Cortex of kidney (tissue), 1 donor: ENCODE measurements around the gene LEMD1.

Experiments used
- DNase-seq: peaks from one replicate; lab custom pipeline; 2025; lab: John Stamatoyannopoulos, UW

LEMD1 gene, protein sequence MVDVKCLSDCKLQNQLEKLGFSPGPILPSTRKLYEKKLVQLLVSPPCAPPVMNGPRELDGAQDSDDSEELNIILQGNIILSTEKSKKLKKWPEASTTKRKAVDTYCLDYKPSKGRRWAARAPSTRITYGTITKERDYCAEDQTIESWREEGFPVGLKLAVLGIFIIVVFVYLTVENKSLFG

DNA sequence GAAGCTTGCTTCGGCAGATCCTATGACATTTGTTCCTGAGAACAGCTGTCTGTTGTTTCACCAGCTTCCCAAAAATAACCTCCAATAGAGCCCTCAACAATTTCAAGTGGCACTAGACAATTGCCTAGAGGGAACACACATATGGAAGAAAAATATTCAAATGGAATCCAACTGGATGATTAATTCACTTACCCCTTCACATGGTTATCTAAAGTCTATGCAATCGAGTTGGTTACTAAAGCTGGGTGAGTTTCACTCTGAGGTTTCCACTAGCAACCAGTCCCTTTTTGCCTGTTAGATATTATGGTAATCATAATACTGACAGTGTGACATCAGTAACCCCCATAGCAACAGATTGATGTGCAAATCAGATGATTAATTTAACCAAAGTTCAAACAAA lies at the start of gene LEMD1:
TSS of gene LEMD1 (minus strand) at position 259 of the 400 bp plus-strand sequence. CDS start 1,520 bp downstream, outside the sequence.
- DNase-seq, result no peak

DNA sequence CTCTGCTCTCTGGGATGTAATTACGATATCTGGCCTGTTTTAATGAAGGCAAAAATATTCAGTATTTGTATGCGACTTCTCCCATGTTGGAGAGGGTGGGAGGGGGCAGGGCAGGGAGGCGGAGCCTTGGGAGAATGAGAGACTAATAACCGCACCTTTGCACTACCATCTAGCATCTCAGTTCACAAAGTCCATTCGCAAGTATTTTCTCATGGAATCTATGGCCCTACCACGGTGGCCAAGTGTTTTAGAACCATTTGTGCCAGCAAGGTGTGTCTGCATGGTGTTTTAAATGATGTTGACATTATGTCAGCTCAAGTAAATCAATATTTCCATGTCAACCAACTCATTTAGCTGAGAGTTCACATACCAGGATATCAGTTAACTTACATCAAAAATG lies 48.3 kb upstream of the LEMD1 start:
- no peak for DNase-seq

DNA sequence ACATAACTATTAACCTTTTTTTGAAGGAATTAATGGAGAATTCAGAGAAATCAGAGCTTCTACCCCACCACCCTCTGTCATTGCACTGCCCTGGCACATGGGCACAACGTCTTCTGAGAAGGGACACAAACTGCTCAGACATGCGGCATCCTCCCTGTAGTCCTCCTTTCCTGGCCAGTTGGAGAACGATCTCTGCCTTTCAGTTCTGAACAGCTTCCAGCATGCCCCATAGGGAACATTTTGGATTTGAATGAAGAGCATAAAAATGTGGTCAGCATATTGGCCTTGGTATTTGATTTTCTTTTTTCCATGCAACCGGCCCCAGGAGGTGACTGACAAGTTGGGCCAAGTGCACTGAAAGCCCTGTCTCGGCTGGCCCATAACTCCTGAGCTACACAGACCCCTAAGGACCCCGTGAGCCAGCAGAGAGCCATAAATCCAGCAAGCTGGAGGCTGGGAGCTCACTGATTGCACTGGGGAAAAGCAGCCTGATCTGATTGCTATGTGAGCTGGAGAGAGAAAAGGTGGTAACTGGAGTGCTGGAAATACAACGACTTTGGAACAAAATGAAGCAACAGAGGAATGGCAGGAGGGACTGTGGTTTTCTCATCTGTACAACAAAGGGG lies 44.9 kb upstream of the LEMD1 start:
- DNase-seq, result no peak

DNA sequence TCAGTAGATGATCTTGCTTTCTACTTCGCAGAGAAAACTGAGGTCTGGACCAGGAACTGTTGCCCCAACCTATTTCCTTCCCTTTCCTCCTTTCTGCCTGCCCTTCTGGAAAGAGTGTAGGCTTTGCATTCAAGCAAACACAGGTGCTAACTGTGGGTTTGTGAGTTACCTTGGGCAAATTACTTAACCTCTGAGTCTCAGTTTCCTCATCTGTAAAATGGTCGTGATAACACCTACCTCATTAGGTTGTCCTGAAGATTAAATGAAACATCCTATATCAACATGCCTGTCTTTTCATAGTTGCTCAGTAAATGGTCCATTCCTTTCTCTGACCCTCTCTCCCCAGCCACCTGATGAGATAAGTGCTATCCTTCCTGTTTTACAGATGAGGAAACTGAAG lies 43.5 kb upstream of the LEMD1 start:
- DNase-seq, result no peak

DNA sequence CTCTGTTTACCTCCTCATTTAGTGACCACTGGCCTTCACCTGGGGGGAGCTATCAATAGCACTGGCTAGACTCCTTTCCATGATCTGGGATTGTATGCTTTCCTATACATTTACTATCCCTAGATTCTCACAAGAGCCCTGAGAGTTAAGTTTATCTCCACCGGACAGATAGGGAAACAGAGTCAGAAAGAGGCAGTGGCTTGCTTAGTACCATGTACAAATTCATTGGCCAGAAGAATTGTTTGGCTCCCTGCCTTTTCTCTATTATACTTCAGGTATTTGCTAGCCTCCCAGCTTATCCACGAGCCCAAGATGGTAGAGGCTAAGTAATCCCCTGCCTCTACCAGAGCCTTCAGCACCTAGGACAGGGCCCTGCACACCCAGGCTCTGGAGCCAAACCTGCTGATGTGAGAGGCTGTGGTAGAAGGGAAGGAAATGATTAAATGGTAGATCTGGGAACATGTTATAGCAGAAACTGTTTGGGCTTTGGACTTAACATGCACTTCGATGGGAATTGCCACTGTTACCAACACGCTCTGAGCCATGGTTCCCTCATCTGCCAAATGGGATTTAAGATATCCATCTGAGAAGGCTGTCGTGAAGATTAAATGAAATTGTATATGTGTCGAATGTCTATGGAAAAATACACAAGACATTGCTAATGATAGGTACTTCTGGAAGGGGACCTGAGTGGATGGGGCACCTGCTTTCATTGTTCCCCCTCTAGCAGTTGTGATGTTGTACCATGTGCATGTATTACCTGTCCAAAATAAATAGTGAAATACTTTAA lies 37.1 kb upstream of the LEMD1 start:
- no peak for DNase-seq

DNA sequence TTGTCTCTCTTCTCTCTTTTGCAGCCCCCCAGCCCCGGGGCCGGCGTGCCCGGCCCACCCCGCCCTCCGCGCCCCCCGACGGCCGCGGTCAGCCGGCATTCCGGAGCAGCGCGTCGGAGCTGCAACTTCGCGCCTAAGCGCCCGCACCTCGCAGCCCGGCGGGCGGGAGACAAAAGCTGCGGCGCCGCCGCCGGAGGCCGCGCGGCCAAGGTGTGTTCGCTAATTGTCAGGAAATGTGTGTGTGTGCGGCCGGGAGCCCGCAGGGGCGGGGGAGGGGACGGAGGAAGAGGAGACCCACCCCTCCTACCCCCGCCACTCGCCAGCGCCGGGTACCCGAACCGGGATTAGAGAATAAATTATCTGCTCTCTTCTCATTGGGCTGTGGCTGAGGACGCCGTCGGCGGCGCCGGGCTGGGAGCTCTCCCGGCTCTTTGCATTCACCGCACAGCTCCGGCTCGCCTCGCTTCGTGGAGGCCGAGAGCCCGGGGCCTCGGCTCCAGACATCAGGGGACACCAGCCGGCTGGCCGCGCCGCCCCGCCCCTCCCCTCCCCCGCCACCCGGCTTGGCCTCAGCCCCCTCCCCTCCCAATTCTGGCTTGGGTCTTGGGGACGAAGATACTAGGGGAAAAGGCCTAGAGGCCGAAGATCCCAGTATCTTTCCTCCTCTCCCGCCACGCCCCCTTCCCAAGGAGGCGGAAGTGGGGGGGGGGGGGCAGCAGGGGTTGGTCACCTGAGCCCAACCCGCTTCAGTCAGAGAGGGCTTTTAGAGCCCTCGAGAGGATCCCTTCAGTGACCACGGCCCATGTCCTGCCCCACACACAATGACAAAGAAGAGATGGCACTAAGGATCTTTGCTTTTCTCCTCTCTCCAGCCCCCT lies 35.3 kb upstream of the LEMD1 start:
- DNase-seq, result no peak

DNA sequence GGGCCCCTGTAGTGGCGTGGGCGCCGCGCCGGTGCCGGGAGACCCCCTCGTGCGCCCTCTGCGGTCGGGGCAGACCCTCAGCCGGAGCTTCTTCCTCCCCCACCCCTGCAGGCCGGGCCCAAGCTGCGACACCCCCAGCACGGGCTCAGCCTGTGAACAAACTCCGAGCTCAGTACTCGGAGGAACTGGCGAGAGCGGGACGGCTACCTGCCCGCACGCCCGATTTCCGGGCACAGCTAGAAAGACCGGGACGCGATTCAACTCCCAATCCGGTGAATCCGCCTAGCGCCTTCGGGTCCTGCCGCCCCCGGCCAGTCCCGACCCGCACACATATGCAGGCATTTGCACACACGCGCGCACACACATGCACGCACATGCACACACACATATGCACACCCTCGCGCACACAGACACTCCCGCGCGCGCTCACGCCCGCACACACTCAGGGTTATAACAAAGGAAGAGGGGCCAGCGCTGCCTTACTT lies 34.6 kb upstream of the LEMD1 start:
- DNase-seq, result no peak

DNA sequence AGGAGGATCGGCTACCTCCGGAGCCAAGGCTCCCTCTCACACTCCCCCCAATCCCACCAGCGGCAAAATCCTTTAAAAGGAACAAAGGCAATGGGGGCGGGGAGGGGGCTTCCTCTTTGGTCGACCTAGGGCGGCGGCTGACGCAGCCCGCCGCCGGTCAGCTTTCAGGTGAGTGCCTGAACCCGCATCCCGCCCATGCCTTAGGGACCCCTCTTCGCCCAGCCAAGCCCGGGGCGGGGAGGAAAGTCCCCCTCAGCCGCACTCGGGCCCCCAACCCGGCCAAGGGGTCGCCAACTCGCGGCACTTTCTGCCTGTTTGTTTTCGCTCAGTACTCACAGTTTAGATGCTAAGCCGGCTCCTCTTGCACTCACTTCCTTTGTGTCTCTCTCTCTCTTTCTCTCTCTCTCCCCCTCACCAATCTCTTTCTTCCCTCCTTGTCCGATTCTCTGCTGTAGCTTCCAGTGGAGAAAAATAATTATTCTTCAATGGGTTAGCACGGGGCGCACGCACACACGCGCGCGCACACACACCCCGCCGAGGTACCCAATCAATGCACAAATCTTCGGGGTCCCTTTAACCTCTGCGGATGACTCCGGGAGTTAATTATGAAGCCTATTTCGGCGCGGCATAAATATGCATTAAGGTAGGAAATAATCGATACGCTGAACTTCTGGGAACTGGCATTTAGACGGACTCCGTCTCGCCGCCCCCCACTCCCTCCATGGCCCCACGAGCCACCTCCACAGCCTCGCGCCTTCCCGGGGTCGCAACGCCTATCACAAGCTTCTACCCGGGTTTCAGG lies 33.9 kb upstream of the LEMD1 start, which contains the start of gene BLACAT1:
TSS of gene BLACAT1 (minus strand) at position 465 of the 802 bp plus-strand sequence.
- no peak for DNase-seq

DNA sequence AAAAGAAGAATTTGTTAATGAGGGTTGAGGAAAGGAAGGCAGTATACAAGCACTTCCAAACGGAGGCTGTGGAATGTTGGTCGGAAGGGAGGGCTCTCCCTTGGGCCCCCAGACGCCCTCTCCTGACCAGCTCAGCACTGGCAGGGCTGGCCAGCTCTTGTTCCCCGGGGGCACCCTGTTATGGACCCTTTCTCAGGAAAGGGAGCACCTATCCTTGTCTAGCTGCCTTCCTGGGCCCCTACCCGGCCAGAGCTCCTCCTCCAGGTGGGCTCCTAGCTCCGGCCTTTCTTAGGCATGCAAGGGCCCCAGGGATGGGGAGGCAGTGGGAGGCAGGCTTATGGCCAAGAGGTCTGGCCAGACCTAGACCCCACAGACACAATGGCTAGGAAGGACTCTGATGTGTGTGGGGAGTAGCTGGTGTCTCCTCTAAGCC lies 33.1 kb upstream of the LEMD1 start:
- DNase-seq, result no peak

DNA sequence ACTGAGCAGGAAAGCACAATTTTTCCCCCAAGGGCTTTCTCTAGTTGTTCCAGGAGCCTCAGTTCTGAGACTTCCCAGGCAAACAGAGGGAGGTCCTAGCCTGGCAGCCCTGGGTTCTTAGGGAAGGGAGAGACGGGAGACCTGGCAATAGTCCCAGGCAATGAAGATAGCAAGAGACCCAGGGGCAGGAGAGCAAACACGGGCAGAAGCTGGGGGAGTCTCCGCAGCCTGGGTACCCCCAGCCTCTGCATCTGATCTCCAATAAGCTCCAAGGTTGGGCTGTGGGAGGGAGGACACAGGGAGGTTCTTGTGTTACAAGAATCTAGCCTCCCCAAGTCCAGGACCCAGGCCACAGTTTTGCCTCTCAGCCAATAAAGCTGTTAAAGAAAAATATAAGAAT lies 31.6 kb upstream of the LEMD1 start:
- DNase-seq, result no peak

DNA sequence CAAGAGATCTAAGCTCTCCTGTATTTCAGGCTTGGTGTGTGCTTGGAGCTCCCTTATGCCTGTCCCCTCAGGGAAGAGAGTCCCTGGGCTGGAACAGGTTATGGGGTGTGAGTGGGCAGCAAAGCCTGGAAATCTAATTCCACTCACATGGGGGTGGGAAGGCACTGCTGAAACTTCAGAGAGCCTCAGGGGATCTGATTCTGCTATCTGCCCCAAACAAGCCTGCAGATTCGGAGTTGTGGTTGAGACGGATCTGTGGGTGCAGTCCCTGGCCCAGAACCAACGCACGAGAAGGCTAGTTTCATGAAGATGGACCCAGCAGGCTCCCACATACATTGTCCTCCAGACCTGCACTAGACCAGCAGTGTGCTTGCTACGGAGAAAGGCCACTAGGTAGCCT lies 31.1 kb upstream of the LEMD1 start:
- no peak for DNase-seq

DNA sequence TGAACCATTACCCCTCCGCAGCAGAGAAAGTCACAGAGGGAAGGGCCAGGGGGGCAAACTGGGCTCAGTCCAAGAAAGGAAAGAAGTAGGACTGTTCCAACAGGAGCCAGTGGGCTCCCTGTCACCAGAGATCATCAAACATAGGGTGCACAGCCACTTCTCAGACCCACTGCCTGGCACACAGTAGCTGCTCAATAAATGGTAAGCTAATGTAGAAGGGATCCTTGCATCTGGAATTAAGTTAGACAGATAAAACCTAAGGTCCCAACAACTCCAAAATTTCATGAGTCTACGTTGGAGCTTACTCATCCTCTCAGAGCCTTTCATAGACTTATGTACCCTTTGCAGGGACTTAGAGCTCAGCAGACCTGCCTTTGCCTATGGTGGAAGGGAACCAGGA lies 30.5 kb upstream of the LEMD1 start:
- no peak for DNase-seq

DNA sequence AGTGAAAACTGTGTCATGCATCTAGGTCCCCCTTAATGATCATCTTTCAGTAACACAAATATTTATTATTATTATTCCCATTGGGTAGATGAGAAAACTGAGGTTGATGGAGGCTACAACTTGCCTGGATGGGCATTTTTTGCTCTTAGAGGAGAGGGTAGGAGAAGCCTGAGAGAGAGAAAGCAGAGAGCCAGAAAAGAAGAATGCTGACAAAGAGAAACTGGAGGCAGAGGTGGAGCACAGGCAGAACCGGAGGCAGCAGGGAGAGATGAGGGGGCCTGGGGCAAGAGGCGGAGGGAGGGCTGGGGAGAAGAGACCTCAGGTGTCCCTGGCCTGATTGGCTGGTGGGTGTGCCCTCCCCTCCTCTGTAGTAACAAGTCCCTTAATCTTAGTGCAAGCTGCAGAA lies 29.9 kb upstream of the LEMD1 start:
- no peak for DNase-seq

DNA sequence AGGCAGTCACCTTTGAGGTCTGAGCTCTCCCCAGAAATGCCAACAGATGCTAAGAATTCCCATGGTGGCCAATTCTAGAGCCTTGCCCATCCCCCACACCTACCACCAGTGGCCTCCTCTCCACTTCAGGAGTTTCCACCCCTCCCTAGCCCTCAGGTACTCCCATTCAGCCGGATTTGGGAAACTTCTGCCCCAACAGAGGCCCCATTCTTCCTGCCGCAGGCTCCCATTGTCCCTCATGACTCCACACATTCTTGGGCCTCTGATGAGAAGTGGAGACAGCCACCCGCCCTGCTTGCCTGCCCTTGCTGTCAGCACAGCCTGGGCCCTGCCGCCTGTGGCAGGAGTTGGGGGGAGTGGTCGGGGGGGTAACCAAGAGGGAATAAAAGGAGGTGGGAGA lies 29.3 kb upstream of the LEMD1 start:
- DNase-seq, result no peak

DNA sequence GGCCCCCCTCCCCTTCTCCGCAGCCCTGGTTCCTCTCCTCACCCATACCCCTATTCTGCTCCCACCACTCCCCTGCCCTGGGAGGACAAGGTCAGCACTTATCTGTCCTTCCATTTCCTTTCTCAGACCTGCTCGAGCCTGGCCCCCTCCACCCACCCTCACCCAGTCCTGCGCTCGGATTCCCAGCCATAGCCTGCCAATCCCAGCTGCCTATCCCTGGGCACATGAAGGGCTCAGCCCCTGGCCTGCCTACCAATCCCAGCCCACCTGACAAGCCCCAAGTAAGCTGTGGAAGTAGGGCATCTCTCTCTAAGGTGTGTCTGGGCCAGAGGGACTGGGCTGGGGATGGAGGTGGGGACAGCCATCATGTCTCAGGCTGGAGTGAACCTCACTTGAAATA lies 28.6 kb upstream of the LEMD1 start:
- DNase-seq, result no peak

DNA sequence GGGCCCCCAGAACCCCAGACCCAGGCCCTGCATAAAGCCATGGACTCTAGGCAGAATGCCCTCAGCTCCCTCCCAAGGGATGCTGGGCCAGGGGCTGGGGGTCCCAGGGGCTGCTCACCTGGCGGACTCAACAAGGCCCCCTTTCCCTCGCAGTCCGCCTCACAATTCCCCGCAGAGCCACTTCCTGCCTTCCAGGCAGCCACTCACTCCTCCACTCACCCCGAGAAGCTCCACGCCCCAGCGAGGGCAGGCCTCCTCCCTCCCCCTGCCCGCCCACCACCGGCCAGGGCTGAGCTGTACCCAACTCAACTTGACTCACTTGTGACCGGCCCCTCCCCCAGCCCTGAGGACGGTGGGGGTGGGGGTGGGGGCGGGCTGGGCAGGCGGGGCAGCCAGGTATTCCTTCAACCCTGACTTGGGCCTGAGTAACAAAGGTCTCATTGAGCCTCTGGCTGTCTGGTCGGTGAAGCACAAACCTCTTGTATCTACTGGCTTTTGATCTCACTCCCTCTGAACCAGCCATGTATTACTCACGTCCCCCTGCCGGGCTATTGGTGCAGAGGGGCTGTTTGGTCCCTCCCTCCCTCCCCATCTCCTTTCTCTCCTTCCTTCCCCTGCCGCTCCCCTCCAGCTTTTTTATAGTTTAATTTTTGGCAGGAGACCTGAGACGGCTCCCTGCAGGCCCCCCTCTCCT lies 28.0 kb upstream of the LEMD1 start:
- peak; percentile 28 for DNase-seq

DNA sequence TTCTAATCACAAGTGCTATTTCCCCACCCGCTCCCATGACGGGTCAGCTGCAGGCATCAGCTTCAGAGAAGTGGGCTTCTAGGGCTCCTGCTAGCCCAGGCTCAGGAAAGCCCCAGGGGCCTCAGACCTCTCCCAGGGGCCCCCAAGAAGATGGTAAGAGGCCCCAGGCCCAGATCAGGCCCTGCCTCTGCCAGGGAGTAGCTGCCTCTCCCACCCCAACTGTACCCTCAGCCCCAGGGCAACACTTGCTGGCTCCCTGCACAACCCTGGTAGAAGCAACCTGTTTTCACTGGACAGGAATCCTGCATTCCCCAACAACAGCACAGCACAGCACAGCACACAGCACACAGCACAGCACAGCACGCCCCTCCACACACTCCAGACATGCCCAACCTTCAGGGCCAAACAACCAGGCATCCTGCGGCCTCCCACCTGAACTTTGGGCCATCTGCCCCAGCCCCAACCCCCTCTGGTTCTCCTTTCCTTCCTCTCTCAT lies 27.4 kb upstream of the LEMD1 start:
- no peak for DNase-seq

DNA sequence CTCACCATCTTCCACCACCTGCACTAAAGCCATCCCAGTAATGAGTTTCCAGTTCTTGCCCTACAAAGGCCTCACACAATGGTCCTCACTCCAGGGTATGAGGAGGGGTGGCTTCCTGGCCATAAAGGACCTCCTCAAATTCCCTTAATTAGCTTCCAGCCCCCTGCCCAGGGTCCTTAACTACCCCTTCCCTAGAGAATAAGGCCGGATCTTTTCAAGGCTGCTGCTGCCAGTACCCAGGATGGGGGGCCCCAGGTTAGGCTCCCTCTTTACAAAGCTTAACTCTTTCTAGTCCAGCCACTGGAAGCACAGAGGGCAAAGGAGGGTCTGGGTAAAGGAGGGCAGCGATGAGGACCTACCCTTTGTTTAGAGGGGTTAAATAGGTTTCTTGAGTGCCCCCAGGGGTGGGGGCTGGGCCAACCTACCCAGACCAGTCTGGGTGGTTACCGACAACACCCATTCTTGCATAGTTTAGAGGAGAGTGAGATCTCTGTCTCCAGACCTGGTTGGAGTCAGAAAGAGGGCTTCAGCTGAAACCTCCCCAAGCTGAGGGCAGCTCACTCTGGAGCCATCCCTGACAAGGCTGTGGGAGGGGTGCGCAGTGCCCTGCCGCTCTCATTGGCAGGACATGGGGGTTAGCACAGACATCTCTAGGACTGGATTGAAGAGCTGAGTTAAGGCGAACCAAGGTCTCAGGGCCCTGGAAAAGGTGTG lies 26.8 kb upstream of the LEMD1 start:
- no peak for DNase-seq

DNA sequence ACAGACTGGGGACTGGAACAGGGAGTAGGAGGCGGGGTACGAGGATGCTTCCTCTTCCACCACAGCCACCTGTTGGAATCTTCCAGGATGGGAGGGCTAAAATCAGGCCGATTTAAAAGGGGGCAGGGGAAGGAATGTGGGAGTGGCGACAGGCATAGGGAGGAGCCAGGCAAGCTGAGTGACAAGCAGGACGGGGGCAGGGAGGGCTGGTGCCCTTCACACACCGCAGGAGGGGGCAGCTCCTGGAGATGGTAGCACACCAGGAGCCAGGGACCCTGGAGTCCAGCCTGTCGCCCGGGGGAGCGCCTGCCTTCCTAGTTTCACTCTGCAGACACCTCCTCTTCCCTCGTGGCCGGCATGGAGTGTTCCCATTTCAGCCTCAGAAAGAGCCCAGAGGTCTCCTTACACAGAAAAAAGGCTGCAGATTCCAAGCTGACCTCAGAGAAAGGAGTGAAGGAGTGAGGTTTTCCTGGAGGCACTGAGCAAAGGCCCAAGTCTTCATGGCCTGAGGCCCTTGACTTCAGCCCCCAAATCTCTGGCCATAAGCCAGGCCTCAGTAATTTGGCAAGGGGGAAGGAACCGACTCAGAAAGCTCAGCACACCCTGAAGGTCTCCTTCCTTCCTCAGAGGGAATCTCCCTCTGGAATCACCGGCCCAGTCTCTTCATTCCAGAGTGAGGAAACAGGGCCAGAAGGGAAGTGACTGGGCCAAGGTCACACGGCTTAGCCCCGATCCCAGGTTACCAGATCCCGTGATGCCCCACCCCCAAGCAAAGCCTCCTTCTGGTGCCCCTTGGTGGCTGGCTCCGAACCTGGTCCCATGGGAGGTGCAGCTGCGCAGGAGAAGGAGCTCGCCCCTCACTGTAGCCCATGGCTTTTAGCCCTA lies 25.8 kb upstream of the LEMD1 start:
- no peak for DNase-seq
